Suprapubic skin (tissue), 4 donors: ENCODE results near the gene PAX5. TPM values are rescaled to one million over a fixed set of nuclear protein-coding genes. Genes with fewer than 3 reads are reported as not detected.

ENCODE experiments used
- DNase-seq, 2 donors: peaks; one replicate each; pipeline ENCODE4 v3.0.0-alpha.2; 2019; ENCODE audit warnings: low spot score in 2 of 2
- H3K27ac ChIP-seq: fragments of 200-600 bp; sonication (generic); one replicate; pipeline ENCODE4 v1.5.1; 2019
- H3K27me3 ChIP-seq: fragments of 200-600 bp; sonication (generic); one replicate; pipeline ENCODE4 v1.5.1; 2019
- H3K36me3 ChIP-seq: fragments of 200-600 bp; sonication (generic); one replicate; pipeline ENCODE4 v1.5.1; 2019
- H3K4me1 ChIP-seq: fragments of 200-600 bp; sonication (generic); one replicate; pipeline ENCODE4 v1.5.1; 2019
- H3K4me3 ChIP-seq: fragments of 200-600 bp; sonication (generic); one replicate; pipeline ENCODE4 v1.5.1; 2019; ENCODE audit warnings: mild to moderate bottlenecking
- H3K9me3 ChIP-seq: fragments of 200-600 bp; sonication (generic); one replicate; pipeline ENCODE4 v1.5.1; 2019
- CTCF ChIP-seq, 2 donors: fragments of 200-600 bp in 1 of 2; fragments of 450-650 bp in 1 of 2; sonication (generic) in 1 of 2; IDR thresholded peaks; one replicate each; pipeline ENCODE4 v1.5.1; 2016 to 2019; ENCODE audit warnings: antibody characterized with exemption in 2 of 2, mild to moderate bottlenecking in 1 of 2, moderate library complexity in 1 of 2
- EP300 ChIP-seq: sonication (generic); formaldehyde crosslinking; IDR thresholded peaks from one replicate; pipeline ENCODE4 v1.6.1; 2017; ENCODE audit warnings: antibody characterized with exemption
- POLR2A ChIP-seq, 2 donors: fragments of 450-650 bp; IDR thresholded peaks; one replicate each; pipeline ENCODE4 v1.6.1; 2017; ENCODE audit warnings: antibody characterized with exemption in 2 of 2, mild to moderate bottlenecking in 2 of 2, moderate library complexity in 2 of 2
- POLR2AphosphoS5 ChIP-seq, 3 donors: sonication (generic); formaldehyde crosslinking; IDR thresholded peaks; one replicate each; pipeline ENCODE4 v1.6.1; 2017; ENCODE audit warnings: antibody characterized with exemption in 3 of 3
- WGBS: methylation state at CpG from one replicate; pipeline ENCODE4 v1.1.5; 2018; 5-methylcytosine and 5-hydroxymethylcytosine counted together
- total RNA-seq, 4 donors: library from RNA; depleted of rRNA; stranded (reverse); fragments of >200 nt; gene quantifications; one replicate each; pipeline ENCODE4 v1.1.0, GENCODE V29; 2016

Gene PAX5
- total RNA-seq, 4 donors from 2014 or later: 0.04 TPM; not detected in 3

GRCh38 chr9:36893184-36893583, 140.9 kb downstream of the PAX5 start:
- Histone ChIP-seq H3K27me3 (peaks cover 23% of the 10 kb centered on the region), H3K4me1 (peaks cover 3% of the 10 kb centered on the region), H3K4me3 (no peak overlapping the region), H3K36me3 (no peaks in the 10 kb centered on the region), H3K9me3 (no peaks in the 10 kb centered on the region), H3K27ac (no peak overlapping the region)
- 44% methylated on average over 8 of the region's 8 CpGs for WGBS
- peak; percentile 36 to 67 for DNase-seq
- no peak for TF ChIP-seq POLR2AphosphoS5 (IDR thresholded peaks at IDR 0.05)
- TF ChIP-seq CTCF (IDR thresholded peaks at IDR 0.05): no peak
- TF ChIP-seq POLR2A (IDR thresholded peaks at IDR 0.05): no peak
- TF ChIP-seq EP300: no peak

- Histone ChIP-seq H3K27me3 (peaks cover 23% of the 10 kb centered on the region), H3K9me3 (no peaks in the 10 kb centered on the region), H3K4me3 (no peak overlapping the region), H3K36me3 (no peaks in the 10 kb centered on the region), H3K27ac (no peak overlapping the region), H3K4me1 (peaks cover 3% of the 10 kb centered on the region)
- no peak for TF ChIP-seq POLR2AphosphoS5 (IDR thresholded peaks at IDR 0.05)
- no peak for TF ChIP-seq EP300
- no peak for TF ChIP-seq POLR2A (IDR thresholded peaks at IDR 0.05)
- TF ChIP-seq CTCF (IDR thresholded peaks at IDR 0.05): no peak
- DNase-seq: peak in 1 of 2 donors; percentile 28
- 77% methylated on average over 4 of the region's 4 CpGs for WGBS
Observed at GRCh38 chr9:36892279-36892678, 141.8 kb downstream of the PAX5 start.

- TF ChIP-seq POLR2A (IDR thresholded peaks at IDR 0.05) (no peak), EP300 (no peak), CTCF (IDR thresholded peaks at IDR 0.05) (no peak), POLR2AphosphoS5 (IDR thresholded peaks at IDR 0.05) (no peak)
- 23% methylated on average over 13 of the region's 13 CpGs for WGBS
- Histone ChIP-seq H3K4me3 (no peak overlapping the region), H3K27ac (no peak overlapping the region), H3K36me3 (no peaks in the 10 kb centered on the region), H3K9me3 (no peaks in the 10 kb centered on the region), H3K27me3 (peaks cover 22% of the 10 kb centered on the region), H3K4me1 (peaks cover 3% of the 10 kb centered on the region)
- peak in 1 of 2 donors; percentile 21 for DNase-seq
Observed at GRCh38 chr9:36891341-36891811, 142.7 kb downstream of the PAX5 start.

- Histone ChIP-seq H3K9me3 (no peaks in the 10 kb centered on the region), H3K4me3 (no peak overlapping the region), H3K4me1 (no peaks in the 10 kb centered on the region), H3K27ac (no peak overlapping the region), H3K27me3 (peaks cover 33% of the 10 kb centered on the region), H3K36me3 (no peaks in the 10 kb centered on the region)
- no peak for DNase-seq
- WGBS: 49% methylated on average over 6 of the region's 6 CpGs
- no peak for TF ChIP-seq CTCF (IDR thresholded peaks at IDR 0.05)
- TF ChIP-seq EP300: no peak
- no peak for TF ChIP-seq POLR2A (IDR thresholded peaks at IDR 0.05)
- no peak for TF ChIP-seq POLR2AphosphoS5 (IDR thresholded peaks at IDR 0.05)
Observed at GRCh38 chr9:36889844-36890243, 144.2 kb downstream of the PAX5 start.

GRCh38 chr9:36888551-36888950, 145.5 kb downstream of the PAX5 start:
- 60% methylated on average over 7 of the region's 7 CpGs for WGBS

More at GRCh38 chr9:36888551-36888950, 145.5 kb downstream of the PAX5 start:
- no peak overlapping the region for H3K27ac ChIP-seq
- no peak overlapping the region for H3K4me3 ChIP-seq
- no peaks in the 10 kb centered on the region for H3K36me3 ChIP-seq
- peaks cover 34% of the 10 kb centered on the region for H3K27me3 ChIP-seq
- DNase-seq: no peak
- TF ChIP-seq POLR2AphosphoS5 (IDR thresholded peaks at IDR 0.05) (no peak), EP300 (no peak), CTCF (IDR thresholded peaks at IDR 0.05) (no peak), POLR2A (IDR thresholded peaks at IDR 0.05) (no peak)
- H3K9me3 ChIP-seq: no peaks in the 10 kb centered on the region
- no peaks in the 10 kb centered on the region for H3K4me1 ChIP-seq
